H9 (cell line): ENCODE measurements around the gene LIMS2. TPM values are rescaled to one million over a fixed set of nuclear protein-coding genes. Genes with fewer than 3 reads are reported as not detected.

Experiments
- DNase-seq: peaks from one replicate; pipeline ENCODE4 v3.0.0-alpha.2; 2017
- H2AFZ ChIP-seq: one replicate; pipeline ENCODE4 v1.6.1; 2013; ENCODE audit warnings: mild to moderate bottlenecking, low read length, control low read depth, moderate library complexity
- H2AK5ac ChIP-seq: 2 replicates; pipeline ENCODE4 v1.6.1; 2013; ENCODE audit warnings: low read length, control low read depth, mixed read lengths; ENCODE audit not compliant: insufficient read length
- H2BK120ac ChIP-seq: one replicate; pipeline ENCODE4 v1.6.1; 2013; ENCODE audit warnings: low read depth, mild to moderate bottlenecking, low read length, control low read depth, inconsistent platforms; ENCODE audit not compliant: poor library complexity, severe bottlenecking
- H2BK12ac ChIP-seq: 2 replicates; pipeline ENCODE4 v1.6.1; 2013; ENCODE audit warnings: low read length, control low read depth, mixed read lengths, low read depth; ENCODE audit not compliant: insufficient read length
- H2BK15ac ChIP-seq: 2 replicates; pipeline ENCODE4 v1.6.1; 2013; ENCODE audit warnings: low read depth, low read length, control low read depth
- H2BK20ac ChIP-seq: one replicate; pipeline ENCODE4 v1.6.1; 2013; ENCODE audit warnings: low read depth, mild to moderate bottlenecking, low read length, control low read depth, inconsistent platforms; ENCODE audit not compliant: poor library complexity, severe bottlenecking
- H2BK5ac ChIP-seq: 2 replicates; pipeline ENCODE4 v1.6.1; 2013; ENCODE audit warnings: low read length, control low read depth, mixed read lengths; ENCODE audit not compliant: insufficient read length
- H3K14ac ChIP-seq: 2 replicates; pipeline ENCODE4 v1.6.1; 2013; ENCODE audit warnings: low read length, control low read depth; ENCODE audit not compliant: insufficient read depth
- H3K18ac ChIP-seq: 2 replicates; pipeline ENCODE4 v1.6.1; 2013; ENCODE audit warnings: low read depth, mild to moderate bottlenecking, mixed read lengths, low read length, control low read depth; ENCODE audit not compliant: insufficient read length
- H3K23ac ChIP-seq: 2 replicates; pipeline ENCODE4 v1.6.1; 2013; ENCODE audit warnings: low read length, control low read depth, mixed read lengths, low read depth; ENCODE audit not compliant: insufficient read length
- H3K23me2 ChIP-seq: 2 replicates; pipeline ENCODE4 v1.6.1; 2013; ENCODE audit warnings: low read depth, mild to moderate bottlenecking, mixed read lengths, low read length, control low read depth; ENCODE audit not compliant: insufficient read length, poor library complexity, severe bottlenecking
- H3K27ac ChIP-seq: 2 replicates; pipeline ENCODE4 v1.5.1; 2013; ENCODE audit warnings: low read length, control low read depth, mixed read lengths, low read depth; ENCODE audit not compliant: insufficient read length
- H3K27me3 ChIP-seq: 2 replicates; pipeline ENCODE4 v1.6.1; 2013; ENCODE audit warnings: low read length, control low read depth, inconsistent platforms; ENCODE audit not compliant: insufficient read depth
- H3K4ac ChIP-seq: 2 replicates; pipeline ENCODE4 v1.6.1; 2013; ENCODE audit warnings: low read depth, mild to moderate bottlenecking, control low read depth, inconsistent platforms, low read length, moderate library complexity
- H3K4me1 ChIP-seq: 2 replicates; pipeline ENCODE4 v1.6.1; 2013; ENCODE audit warnings: low read length, control low read depth, inconsistent platforms; ENCODE audit not compliant: insufficient read depth
- H3K4me2 ChIP-seq: 2 replicates; pipeline ENCODE4 v1.6.1; 2013; ENCODE audit warnings: low read length, control low read depth, mixed read lengths; ENCODE audit not compliant: insufficient read length, insufficient read depth
- H3K56ac ChIP-seq: 2 replicates; pipeline ENCODE4 v1.6.1; 2013; ENCODE audit warnings: low read depth, mild to moderate bottlenecking, mixed read lengths, low read length, control low read depth; ENCODE audit not compliant: insufficient read length
- H3K79me1 ChIP-seq: 2 replicates; pipeline ENCODE4 v1.6.1; 2013; ENCODE audit warnings: low read depth, mild to moderate bottlenecking, moderate library complexity, low read length, control low read depth, inconsistent platforms; ENCODE audit not compliant: insufficient read depth, poor library complexity, severe bottlenecking
- H3K79me2 ChIP-seq: 2 replicates; pipeline ENCODE4 v1.6.1; 2013; ENCODE audit warnings: low read length, control low read depth, inconsistent platforms; ENCODE audit not compliant: insufficient read depth
- H3K9ac ChIP-seq: 2 replicates; pipeline ENCODE4 v1.6.1; 2013; ENCODE audit warnings: low read length, control low read depth, mixed read lengths; ENCODE audit not compliant: insufficient read length; ENCODE audit errors: extremely low read depth
- H3K9me3 ChIP-seq: one replicate; pipeline ENCODE4 v1.6.1; 2013; ENCODE audit warnings: low read depth, low read length, inconsistent platforms; ENCODE audit not compliant: control insufficient read depth
- H3T11ph ChIP-seq: one replicate; pipeline ENCODE4 v1.6.1; 2013; ENCODE audit warnings: mild to moderate bottlenecking, low read length, control low read depth, inconsistent platforms
- H4K20me1 ChIP-seq: one replicate; pipeline ENCODE4 v1.6.1; 2013; ENCODE audit not compliant: control insufficient read depth, insufficient read length, insufficient read depth
- H4K5ac ChIP-seq: 2 replicates; pipeline ENCODE4 v1.6.1; 2013; ENCODE audit warnings: low read depth, mild to moderate bottlenecking, mixed read lengths, low read length, control low read depth; ENCODE audit not compliant: insufficient read length
- H4K8ac ChIP-seq: replicated peaks from 2 replicates; pipeline ENCODE4 v1.6.1; 2013; ENCODE audit warnings: low read length, control low read depth, mixed read lengths, low read depth; ENCODE audit not compliant: insufficient read length
- H4K91ac ChIP-seq: 2 replicates; pipeline ENCODE4 v1.6.1; 2013; ENCODE audit warnings: low read depth, mild to moderate bottlenecking, moderate library complexity, mixed read lengths, low read length, control low read depth; ENCODE audit not compliant: insufficient read length
- H3K27ac Mint-ChIP-seq, 3 experiments: 2 replicates in 2 of 3; 3 replicates in 1 of 3; pipeline ENCODE4 v1.8.0; 2020 to 2021; ENCODE audit warnings: mixed read lengths in 3 of 3, mild to moderate bottlenecking in 1 of 3, moderate library complexity in 1 of 3
- H3K27me3 Mint-ChIP-seq: 2 replicates; pipeline ENCODE4 v1.8.0; 2021; ENCODE audit warnings: low read depth, mild to moderate bottlenecking, moderate library complexity, mixed read lengths
- H3K36me3 Mint-ChIP-seq, 3 experiments: 2 replicates in 2 of 3; 3 replicates in 1 of 3; pipeline ENCODE4 v1.8.0; 2020 to 2021; ENCODE audit warnings: low read depth in 3 of 3, mixed read lengths in 3 of 3; ENCODE audit not compliant: insufficient read depth in 1 of 3
- H3K4me1 Mint-ChIP-seq, 2 experiments: 2 replicates each; pipeline ENCODE4 v1.8.0; 2020; ENCODE audit warnings: mixed read lengths in 2 of 2
- H3K4me3 Mint-ChIP-seq, 2 experiments: 2 replicates in 1 of 2; 3 replicates in 1 of 2; pipeline ENCODE4 v1.8.0; 2020 to 2021; ENCODE audit warnings: mild to moderate bottlenecking in 2 of 2, mixed read lengths in 2 of 2, moderate library complexity in 1 of 2
- H3K9me3 Mint-ChIP-seq, 2 experiments: 2 replicates in 1 of 2; 3 replicates in 1 of 2; pipeline ENCODE4 v1.8.0; 2020; ENCODE audit warnings: mild to moderate bottlenecking in 2 of 2, mixed read lengths in 2 of 2, moderate library complexity in 1 of 2
- CTCF ChIP-seq: fragments of 200-600 bp; sonication (generic); conservative IDR thresholded peaks from 3 replicates; pipeline ENCODE4 v1.8.0; 2021; ENCODE audit warnings: antibody characterized with exemption, mild to moderate bottlenecking
- WGBS: extraction: QIAGEN DNeasy Blood & Tissue Kit; methylation state at CpG from one replicate; pipeline ENCODE4 v1.1.7; 2013; ENCODE audit warnings: missing lambda C conversion rate, low lambda C conversion rate, mixed read lengths; ENCODE audit not compliant: insufficient read length; ENCODE audit errors: extremely low coverage; 5-methylcytosine and 5-hydroxymethylcytosine counted together
- total RNA-seq: library from RNA; stranded (reverse); gene quantifications from 2 replicates; pipeline ENCODE4 v1.2.1, GENCODE V29; 2021

The LIMS2 gene
- total RNA-seq, 1 experiment from 2014 or later, result 5.9 TPM

GRCh38 chr2:127641133-127641532 lies 34.2 kb downstream of the LIMS2 start:
- H3K27ac ChIP-seq, result no peak overlapping the region
- no peaks in the 10 kb centered on the region for H3K79me2 ChIP-seq
- TF ChIP-seq CTCF, result no peak
- no peak overlapping the region for H2BK20ac ChIP-seq
- no peak overlapping the region for H3K23ac ChIP-seq
- Mint-ChIP-seq H3K4me1 (peaks cover 8 to 16% of the 10 kb centered on the region in 2 experiments), H3K4me3 (no peak overlapping the region), H3K36me3 (no peaks in the 10 kb centered on the region), H3K9me3 (no peaks in the 10 kb centered on the region), H3K27me3 (peaks cover 2% of the 10 kb centered on the region; the same call in 1 of the 2 replicates), H3K27ac (no peak overlapping the region)
- no peak overlapping the region for H2AK5ac ChIP-seq
- no peaks in the 10 kb centered on the region for H3K79me1 ChIP-seq
- no peak overlapping the region for H4K8ac ChIP-seq
- no peak overlapping the region for H2BK120ac ChIP-seq
- H3K4me2 ChIP-seq, result no peak overlapping the region
- H3K56ac ChIP-seq, result no peak overlapping the region
- no peak overlapping the region for H3K9ac ChIP-seq
- no peaks in the 10 kb centered on the region for H3K27me3 ChIP-seq
- no peaks in the 10 kb centered on the region; the same call in 1 of the 2 replicates for H3K4me1 ChIP-seq
- H3K23me2 ChIP-seq, result no peaks in the 10 kb centered on the region
- no peak overlapping the region for H2BK12ac ChIP-seq
- H4K20me1 ChIP-seq, result no peaks in the 10 kb centered on the region
- no peak for DNase-seq
- H3K9me3 ChIP-seq, result no peaks in the 10 kb centered on the region
- no peak overlapping the region for H2AFZ ChIP-seq
- H2BK15ac ChIP-seq, result no peak overlapping the region
- H3T11ph ChIP-seq, result no peak overlapping the region
- no peak overlapping the region for H3K4ac ChIP-seq
- WGBS, result no CpG with 5 or more reads among the region's 6 CpGs
- no peak overlapping the region for H4K5ac ChIP-seq
- H2BK5ac ChIP-seq, result no peak overlapping the region
- H4K91ac ChIP-seq, result no peak overlapping the region
- H3K18ac ChIP-seq, result no peak overlapping the region
- no peak overlapping the region for H3K14ac ChIP-seq
